Measurements from ENCODE around the gene HSD17B11. TPM values are rescaled to one million over a fixed set of nuclear protein-coding genes. Genes with fewer than 3 reads are reported as not detected.
A peak's percentile ranks its signal among the peaks of the same experiment; 100 is the strongest.
"Not testable (repeated sequence)": the region's sequence is repeated elsewhere in the genome, so short reads cannot be mapped to it uniquely, and the experiment has no call there.

Gene HSD17B11
- total RNA-seq, 1 donor from 2014 or later: 26.2 TPM

DNA sequence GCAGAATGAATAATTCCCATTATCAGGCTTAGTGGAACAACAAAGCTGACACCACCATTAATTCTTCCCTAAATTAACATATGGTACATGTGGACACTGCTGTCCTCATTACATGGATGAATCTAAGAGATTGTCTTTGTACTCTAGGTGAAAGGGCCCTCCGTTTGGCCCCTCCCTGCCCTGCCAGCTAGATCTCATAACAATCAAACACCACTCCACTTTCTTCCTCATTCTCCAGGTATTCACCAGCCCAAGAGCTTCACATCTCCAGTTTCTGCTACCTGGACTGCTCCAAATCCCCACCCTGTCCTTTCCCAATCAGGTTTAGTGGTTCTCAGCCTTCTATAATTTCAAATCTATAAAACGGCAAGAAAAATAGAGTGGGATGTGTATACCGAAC lies 3.8 kb downstream of the HSD17B11 start:
- CTCF ChIA-PET: no interaction called here
- H3K9me3 Mint-ChIP-seq: peaks cover 7% of the 10 kb centered on the region
- DNase-seq: no peak
- TF ChIP-seq, protein P1, sequence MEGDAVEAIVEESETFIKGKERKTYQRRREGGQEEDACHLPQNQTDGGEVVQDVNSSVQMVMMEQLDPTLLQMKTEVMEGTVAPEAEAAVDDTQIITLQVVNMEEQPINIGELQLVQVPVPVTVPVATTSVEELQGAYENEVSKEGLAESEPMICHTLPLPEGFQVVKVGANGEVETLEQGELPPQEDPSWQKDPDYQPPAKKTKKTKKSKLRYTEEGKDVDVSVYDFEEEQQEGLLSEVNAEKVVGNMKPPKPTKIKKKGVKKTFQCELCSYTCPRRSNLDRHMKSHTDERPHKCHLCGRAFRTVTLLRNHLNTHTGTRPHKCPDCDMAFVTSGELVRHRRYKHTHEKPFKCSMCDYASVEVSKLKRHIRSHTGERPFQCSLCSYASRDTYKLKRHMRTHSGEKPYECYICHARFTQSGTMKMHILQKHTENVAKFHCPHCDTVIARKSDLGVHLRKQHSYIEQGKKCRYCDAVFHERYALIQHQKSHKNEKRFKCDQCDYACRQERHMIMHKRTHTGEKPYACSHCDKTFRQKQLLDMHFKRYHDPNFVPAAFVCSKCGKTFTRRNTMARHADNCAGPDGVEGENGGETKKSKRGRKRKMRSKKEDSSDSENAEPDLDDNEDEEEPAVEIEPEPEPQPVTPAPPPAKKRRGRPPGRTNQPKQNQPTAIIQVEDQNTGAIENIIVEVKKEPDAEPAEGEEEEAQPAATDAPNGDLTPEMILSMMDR (IDR thresholded peaks at IDR 0.05): no peak
- intact Hi-C loops (cut with micrococcal nuclease): no loop called here
- no peak for ATAC-seq (ENCODE audit: low read depth)
- POLR2A ChIA-PET: interaction anchor here (8.4 kb wide), 1 partner anchor 35 kb away, joined by 133 read pairs; the partner anchor contains the start of gene NUDT9
- H3K27me3 Mint-ChIP-seq: no peaks in the 10 kb centered on the region
- no peak overlapping the region for H3K4me3 Mint-ChIP-seq
- peaks cover 67% of the 10 kb centered on the region for H3K4me1 Mint-ChIP-seq
- H3K27ac Mint-ChIP-seq: peak overlapping the region; percentile 16
- peaks cover 34% of the 10 kb centered on the region for H3K36me3 Mint-ChIP-seq (ENCODE audit: low read depth)

DNA sequence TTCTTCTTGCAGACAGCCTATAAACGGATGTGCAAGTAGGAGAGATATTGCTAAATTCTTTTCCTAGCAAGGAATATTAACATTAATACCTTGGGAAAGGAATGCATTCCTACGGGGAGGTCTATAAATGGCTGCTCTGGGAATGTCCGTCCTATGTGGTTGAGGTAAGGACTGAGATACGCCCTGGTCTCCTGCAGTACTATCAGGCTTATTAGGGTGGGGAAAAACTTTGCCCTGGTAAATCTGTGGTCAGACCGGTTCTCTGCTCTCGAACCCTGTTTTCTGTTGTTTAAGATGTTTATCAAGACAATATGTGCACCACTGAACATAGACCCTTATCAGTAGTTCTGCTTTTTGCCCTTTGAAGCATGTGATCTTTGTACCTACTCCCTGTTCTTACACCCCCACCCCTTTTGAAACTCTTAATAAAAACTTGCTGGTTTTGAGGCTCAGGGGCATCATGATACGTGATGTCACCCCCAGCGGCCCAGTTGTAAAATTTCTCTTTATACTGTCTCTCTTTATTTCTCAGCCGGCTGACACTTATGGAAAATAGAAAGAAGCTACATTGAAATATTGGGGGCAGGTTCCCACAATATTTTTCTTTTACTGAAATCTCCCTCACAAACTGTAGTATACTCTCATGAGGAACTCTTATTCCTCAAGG lies 6.4 kb downstream of the HSD17B11 start:
- DNase-seq; H3K27ac Mint-ChIP-seq; H3K27me3 Mint-ChIP-seq; POLR2A ChIA-PET; intact Hi-C loops (cut with micrococcal nuclease); H3K4me3 Mint-ChIP-seq; ATAC-seq (ENCODE audit: low read depth); H3K9me3 Mint-ChIP-seq: not testable (repeated sequence)
- Mint-ChIP-seq H3K4me1 (peaks cover 48% of the 10 kb centered on the region), H3K36me3 (ENCODE audit: low read depth) (peaks cover 46% of the 10 kb centered on the region)
- CTCF ChIA-PET: interaction anchor here (1.2 kb wide), 1 partner anchor 86 kb away, joined by 3 read pairs; no protein-coding TSS in a partner anchor

DNA sequence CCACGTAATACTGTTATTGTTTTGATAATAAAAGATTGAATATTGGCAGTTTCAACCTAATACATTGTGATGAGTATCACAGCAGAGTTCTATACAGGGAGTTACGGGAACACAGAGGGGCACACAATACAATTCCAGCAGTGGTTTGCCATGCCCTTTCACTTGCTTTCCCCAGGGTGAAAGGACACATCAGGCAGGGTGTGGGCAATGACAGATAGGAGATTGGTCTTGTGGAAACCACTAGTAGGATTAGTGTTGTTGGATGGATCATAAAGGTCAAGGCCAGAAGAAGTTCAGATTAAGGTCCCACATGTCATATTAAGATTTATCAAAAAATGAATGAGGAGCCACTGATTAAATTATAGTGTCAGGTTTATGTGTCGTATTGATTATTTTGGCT lies 8.1 kb downstream of the HSD17B11 start:
- DNase-seq (no peak), ATAC-seq (ENCODE audit: low read depth) (no peak)
- CTCF ChIA-PET: no interaction called here
- Mint-ChIP-seq H3K36me3 (ENCODE audit: low read depth) (peaks cover 50% of the 10 kb centered on the region), H3K4me3 (no peak overlapping the region), H3K27ac (peak overlapping the region; percentile 47), H3K27me3 (no peaks in the 10 kb centered on the region), H3K4me1 (peaks cover 34% of the 10 kb centered on the region), H3K9me3 (peaks cover 7% of the 10 kb centered on the region)
- TF ChIP-seq, protein P1 (IDR thresholded peaks at IDR 0.05): no peak
- POLR2A ChIA-PET: interaction anchor here (1.4 kb wide), 1 partner anchor 8 kb away, joined by 7 read pairs; the partner anchor contains the start of gene HSD17B11
- intact Hi-C loops (cut with micrococcal nuclease): no loop called here

DNA sequence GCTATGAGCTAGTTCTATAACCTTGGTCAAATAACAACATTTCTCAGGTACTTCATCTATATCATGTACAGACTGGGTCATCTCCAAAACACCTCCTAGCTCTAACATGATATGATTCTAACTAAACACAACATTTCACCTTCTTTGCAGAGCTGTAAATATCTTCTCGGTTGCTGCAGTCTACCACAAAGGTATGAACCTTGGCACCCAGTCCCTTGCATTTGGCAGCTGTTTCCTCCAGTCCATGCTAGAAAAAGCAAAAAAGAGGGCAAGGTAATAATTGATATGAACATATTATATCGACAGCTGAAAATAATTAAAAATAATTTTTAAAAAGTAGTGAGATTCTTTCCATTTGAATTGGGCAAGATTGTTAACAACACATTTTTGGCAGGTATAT lies 8.9 kb downstream of the HSD17B11 start:
- no peak for DNase-seq
- Mint-ChIP-seq H3K4me1 (peaks cover 32% of the 10 kb centered on the region), H3K27me3 (no peaks in the 10 kb centered on the region), H3K27ac (no peak overlapping the region), H3K4me3 (no peak overlapping the region), H3K36me3 (ENCODE audit: low read depth) (peaks cover 52% of the 10 kb centered on the region), H3K9me3 (peaks cover 7% of the 10 kb centered on the region)
- POLR2A ChIA-PET: interaction anchor here (1.4 kb wide), 1 partner anchor 9 kb away, joined by 7 read pairs; the partner anchor contains the start of gene HSD17B11
- TF ChIP-seq, protein P1 (IDR thresholded peaks at IDR 0.05): no peak
- intact Hi-C loops (cut with micrococcal nuclease): no loop called here
- ATAC-seq (ENCODE audit: low read depth): no peak
- CTCF ChIA-PET: interaction anchor here (0.7 to 1.7 kb wide), 3 partner anchors 39 to 87 kb away, joined by 3 to 4 read pairs (median 4); no protein-coding TSS in a partner anchor

DNA sequence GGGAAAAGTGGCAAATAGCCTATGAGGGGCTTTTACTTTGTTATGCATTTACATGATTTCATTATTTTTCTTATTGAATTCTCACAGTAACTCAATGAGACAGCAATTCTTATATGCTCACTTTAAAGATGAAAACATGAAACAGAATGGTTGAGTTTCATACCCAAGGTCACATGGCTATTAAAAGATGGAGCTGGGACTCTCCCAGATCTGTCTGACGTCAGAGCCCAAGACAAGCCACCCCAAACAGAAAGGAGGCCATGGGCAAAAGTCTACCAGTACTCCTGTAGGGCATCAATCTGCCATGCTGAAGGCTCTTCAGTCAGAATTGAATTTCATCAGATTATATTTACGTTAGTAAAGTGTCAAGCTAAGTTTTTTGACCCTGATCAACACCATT lies 13.2 kb downstream of the HSD17B11 start:
- ChIA-PET CTCF (interaction anchor here (1.1 to 5.7 kb wide), 2 partner anchors 11 to 89 kb away, joined by 3 to 118 read pairs; no protein-coding TSS in a partner anchor), POLR2A (interaction anchor here (1.2 to 1.7 kb wide), 2 partner anchors 13 to 45 kb away, joined by 6 to 7 read pairs; partner anchors contain the start of genes HSD17B11 and NUDT9)
- Mint-ChIP-seq H3K9me3 (no peaks in the 10 kb centered on the region), H3K4me1 (peaks cover 9% of the 10 kb centered on the region), H3K4me3 (no peak overlapping the region), H3K27me3 (no peaks in the 10 kb centered on the region), H3K36me3 (ENCODE audit: low read depth) (peaks cover 52% of the 10 kb centered on the region), H3K27ac (peak overlapping the region; percentile 4)
- TF ChIP-seq, protein P1 (IDR thresholded peaks at IDR 0.05): no peak
- intact Hi-C loops (cut with micrococcal nuclease): loop anchor here (5.0 to 10.0 kb wide), 2 partner anchors 47 to 834 kb away; partner anchors contain the start of gene NUDT9
- ATAC-seq (ENCODE audit: low read depth) (peak; percentile 34), DNase-seq (no peak)
